Parathyroid adenoma (tissue), 2 donors: ENCODE data around the gene FCHO2.

Experiments used
- H2AFZ ChIP-seq: fragments of 300-600 bp; sonication (generic); one replicate; pipeline ENCODE4 v1.7.0; 2017; ENCODE audit warnings: antibody characterized with exemption, mild to moderate bottlenecking
- H3K27ac ChIP-seq: fragments of 300-600 bp; sonication (generic); one replicate; pipeline ENCODE4 v1.7.0; 2017
- H3K27me3 ChIP-seq: fragments of 300-600 bp; sonication (generic); one replicate; pipeline ENCODE4 v1.7.0; 2017; ENCODE audit warnings: low read length; ENCODE audit not compliant: control insufficient read depth, insufficient read depth
- H3K36me3 ChIP-seq: fragments of 300-600 bp; sonication (generic); one replicate; pipeline ENCODE4 v1.7.0; 2017; ENCODE audit warnings: low read length; ENCODE audit not compliant: control insufficient read depth, insufficient read depth
- H3K4me1 ChIP-seq: fragments of 300-600 bp; sonication (generic); one replicate; pipeline ENCODE4 v1.7.0; 2017; ENCODE audit warnings: control low read depth
- H3K4me2 ChIP-seq: fragments of 300-600 bp; sonication (generic); one replicate; pipeline ENCODE4 v1.7.0; 2017; ENCODE audit warnings: low read length
- H3K4me3 ChIP-seq: fragments of 300-600 bp; sonication (generic); one replicate; pipeline ENCODE4 v1.7.0; 2017; ENCODE audit warnings: low read depth, low read length
- H3K79me2 ChIP-seq: fragments of 300-600 bp; sonication (generic); one replicate; pipeline ENCODE4 v1.7.0; 2017; ENCODE audit warnings: control low read depth
- H3K9ac ChIP-seq: fragments of 300-600 bp; sonication (generic); one replicate; pipeline ENCODE4 v1.7.0; 2017; ENCODE audit warnings: mild to moderate bottlenecking
- H3K9me3 ChIP-seq: fragments of 300-600 bp; sonication (generic); one replicate; pipeline ENCODE4 v1.7.0; 2017; ENCODE audit warnings: low read length; ENCODE audit not compliant: control insufficient read depth
- CTCF ChIP-seq: fragments of 300-600 bp; sonication (generic); IDR thresholded peaks from one replicate; pipeline ENCODE4 v1.7.0; 2017; ENCODE audit warnings: antibody characterized with exemption, mild to moderate bottlenecking
- donor health status: primary hyperparathyroidism.

FCHO2 gene

DNA sequence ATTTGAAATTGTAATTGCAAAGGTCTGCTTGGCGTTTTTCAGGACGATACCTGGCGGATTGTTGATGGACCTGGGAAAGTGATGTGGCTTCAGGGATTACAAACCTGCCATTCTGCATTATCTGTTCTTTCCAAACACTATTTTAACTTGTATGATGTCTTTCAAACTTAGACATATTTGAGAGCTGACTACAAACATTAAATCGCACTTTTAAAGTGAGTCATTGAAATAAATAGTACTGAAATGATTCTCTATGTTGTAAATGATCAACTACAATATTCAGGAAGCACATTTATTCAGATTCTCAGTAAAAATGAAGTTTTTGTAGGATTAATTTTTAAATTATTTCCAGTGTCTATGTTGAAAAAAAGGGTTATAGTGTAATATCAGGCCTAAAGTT lies 132.2 kb downstream of the FCHO2 start:
- Histone ChIP-seq H3K4me1 (no peaks in the 10 kb centered on the region), H3K9ac (no peak overlapping the region), H3K4me2 (no peak overlapping the region), H3K79me2 (no peaks in the 10 kb centered on the region), H3K36me3 (no peaks in the 10 kb centered on the region), H2AFZ (no peak overlapping the region), H3K27me3 (no peaks in the 10 kb centered on the region), H3K27ac (no peak overlapping the region), H3K4me3 (no peak overlapping the region), H3K9me3 (no peaks in the 10 kb centered on the region)
- no peak for TF ChIP-seq CTCF

GRCh38 chr5:73093943-73094342 lies 138.1 kb downstream of the FCHO2 start:
- Histone ChIP-seq H3K9me3 (no peaks in the 10 kb centered on the region), H3K4me2 (no peak overlapping the region), H3K27ac (no peak overlapping the region), H3K4me3 (no peak overlapping the region), H3K9ac (no peak overlapping the region), H3K79me2 (no peaks in the 10 kb centered on the region), H3K36me3 (no peaks in the 10 kb centered on the region), H2AFZ (no peak overlapping the region), H3K4me1 (no peaks in the 10 kb centered on the region), H3K27me3 (no peaks in the 10 kb centered on the region)
- no peak for TF ChIP-seq CTCF

- Histone ChIP-seq H3K9me3 (no peaks in the 10 kb centered on the region), H3K4me3 (no peak overlapping the region), H3K79me2 (no peaks in the 10 kb centered on the region), H2AFZ (no peak overlapping the region), H3K27ac (no peak overlapping the region), H3K27me3 (no peaks in the 10 kb centered on the region), H3K9ac (no peak overlapping the region), H3K4me2 (no peak overlapping the region), H3K36me3 (no peaks in the 10 kb centered on the region), H3K4me1 (no peaks in the 10 kb centered on the region)
- no peak for TF ChIP-seq CTCF
Measured at GRCh38 chr5:73094415-73094814, 138.6 kb downstream of the FCHO2 start.

- H3K4me1 ChIP-seq = no peaks in the 10 kb centered on the region
- no peak overlapping the region for H3K27ac ChIP-seq
Measured at GRCh38 chr5:73095564-73096238, 139.9 kb downstream of the FCHO2 start.

More at GRCh38 chr5:73095564-73096238, 139.9 kb downstream of the FCHO2 start:
- no peaks in the 10 kb centered on the region for H3K9me3 ChIP-seq
- H3K9ac ChIP-seq = no peak overlapping the region
- no peaks in the 10 kb centered on the region for H3K27me3 ChIP-seq
- no peak overlapping the region for H3K4me3 ChIP-seq
- H3K36me3 ChIP-seq = no peaks in the 10 kb centered on the region
- H3K79me2 ChIP-seq = no peaks in the 10 kb centered on the region
- H3K4me2 ChIP-seq = no peak overlapping the region
- no peak overlapping the region for H2AFZ ChIP-seq
- no peak for TF ChIP-seq CTCF
